ENCODE data around the gene CA5A. TPM values are rescaled to one million over a fixed set of nuclear protein-coding genes. Genes with fewer than 3 reads are reported as not detected.
A peak's percentile ranks its signal among the peaks of the same experiment; 100 is the strongest.
"Not testable (repeated sequence)": the region's sequence is repeated elsewhere in the genome, so short reads cannot be mapped to it uniquely, and the experiment has no call there.

Gene CA5A
- total RNA-seq, 1 donor from 2014 or later, result not detected

GRCh38 chr16:87949071-87949744, 12.9 kb upstream of the CA5A start:
- no peak for DNase-seq (ENCODE audit: low read depth)

- no peak for DNase-seq (ENCODE audit: low read depth)
Observed at GRCh38 chr16:87948735-87949070, 12.4 kb upstream of the CA5A start.

- no peak for DNase-seq (ENCODE audit: low read depth)
Observed at GRCh38 chr16:87948119-87948545, 11.8 kb upstream of the CA5A start.

GRCh38 chr16:87947356-87948118, 11.2 kb upstream of the CA5A start:
- DNase-seq (ENCODE audit: low read depth), result no peak

- no peak for DNase-seq (ENCODE audit: low read depth)
Observed at GRCh38 chr16:87946596-87947347, 10.4 kb upstream of the CA5A start.

DNA sequence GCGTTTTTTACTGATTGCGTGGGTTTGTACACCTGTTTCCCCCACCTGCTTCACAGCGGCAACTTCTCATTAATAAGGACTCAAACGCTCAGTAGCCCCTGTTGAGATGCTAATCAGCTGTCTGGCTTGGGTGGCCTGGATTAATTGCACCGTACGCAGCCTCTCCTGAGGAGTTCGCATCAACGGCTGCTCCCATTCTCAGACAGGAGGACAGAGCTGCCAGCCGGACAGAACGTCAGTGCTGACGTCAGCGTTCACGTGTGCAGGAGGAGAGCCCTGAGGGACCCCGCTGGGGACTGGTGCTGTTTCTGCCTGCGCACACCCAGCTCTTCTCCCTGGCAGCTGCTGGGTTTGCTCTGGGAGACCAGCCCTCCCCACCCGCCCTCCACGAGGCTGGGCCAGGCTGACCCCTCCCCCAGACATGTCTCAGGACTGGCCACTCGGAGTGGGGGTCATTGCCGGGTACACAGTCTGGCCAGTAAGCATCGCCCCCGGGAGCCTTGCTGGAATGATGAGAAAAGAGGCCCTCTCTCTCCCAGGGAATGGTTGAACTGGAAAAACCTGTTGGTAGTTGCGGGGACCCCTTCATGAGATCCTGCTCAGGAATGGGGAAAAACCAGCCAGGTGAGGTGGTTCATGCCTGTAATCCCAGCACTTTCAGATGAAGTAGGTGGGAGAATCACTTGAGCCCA, 9.2 kb upstream of the CA5A start:
- DNase-seq (ENCODE audit: low read depth), result peak; percentile 71

DNA sequence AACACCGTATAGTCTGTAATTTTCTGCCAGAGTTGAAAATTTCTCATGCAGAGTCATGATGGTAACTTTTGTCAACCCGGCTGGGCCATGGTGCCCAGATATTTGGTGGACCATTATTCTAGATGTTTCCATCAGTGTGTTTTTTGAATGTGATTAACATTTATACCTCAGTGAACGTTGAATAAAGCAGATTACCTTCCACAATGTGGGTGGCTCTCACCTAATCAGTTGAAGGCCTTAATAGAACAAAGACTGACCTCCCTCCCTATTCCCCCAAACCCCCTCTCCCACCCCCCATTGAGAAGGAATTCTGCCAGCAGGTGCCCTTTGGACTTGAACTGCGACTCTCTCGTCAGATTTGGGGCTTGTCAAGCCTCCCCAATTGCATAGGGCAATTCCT, 6.4 kb upstream of the CA5A start:
- no peak for DNase-seq (ENCODE audit: low read depth)

DNA sequence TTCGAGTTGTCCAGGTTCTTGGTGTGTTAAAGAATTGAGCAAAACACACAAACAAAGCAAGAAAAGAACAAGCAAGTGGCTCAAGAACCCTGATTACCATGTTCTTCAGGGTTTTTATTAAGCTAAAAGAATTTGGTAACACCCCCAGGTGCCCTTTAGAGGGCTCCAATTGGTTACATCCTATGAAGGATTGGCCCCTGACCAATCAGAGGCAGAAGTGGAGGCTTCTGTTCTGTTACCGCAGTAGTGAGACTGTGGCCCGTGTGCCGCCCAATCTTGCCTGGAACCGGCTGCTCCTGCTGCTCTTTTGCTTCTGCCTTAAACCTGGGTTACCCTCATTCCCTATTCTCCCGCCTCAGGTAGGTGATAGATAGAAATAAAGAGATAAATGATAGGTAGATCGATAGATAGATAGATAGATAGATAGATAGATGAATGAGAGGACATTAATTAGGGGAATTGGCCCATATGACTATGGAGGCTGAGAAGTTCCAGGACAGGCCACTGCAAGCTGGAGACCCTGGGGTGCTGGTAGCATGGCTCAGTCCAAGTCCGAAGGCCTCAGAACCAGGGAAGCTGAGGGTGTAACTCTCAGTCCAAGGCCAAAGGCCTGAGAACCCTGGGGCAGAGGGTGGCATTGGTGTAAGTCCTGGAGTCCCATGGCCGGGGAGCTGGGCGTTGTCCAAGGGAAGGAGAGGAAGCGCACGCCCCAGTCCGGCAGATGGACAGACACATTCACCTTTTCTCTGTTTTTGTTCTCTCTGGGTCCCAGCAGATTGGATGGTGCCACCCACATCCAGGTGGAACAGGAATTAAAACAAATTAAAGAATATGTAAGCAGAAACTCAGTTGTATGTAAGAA, 3.5 kb upstream of the CA5A start:
- DNase-seq (ENCODE audit: low read depth), result no peak

GRCh38 chr16:87938412-87938949, 2.2 kb upstream of the CA5A start:
- no peak for DNase-seq (ENCODE audit: low read depth)

DNA sequence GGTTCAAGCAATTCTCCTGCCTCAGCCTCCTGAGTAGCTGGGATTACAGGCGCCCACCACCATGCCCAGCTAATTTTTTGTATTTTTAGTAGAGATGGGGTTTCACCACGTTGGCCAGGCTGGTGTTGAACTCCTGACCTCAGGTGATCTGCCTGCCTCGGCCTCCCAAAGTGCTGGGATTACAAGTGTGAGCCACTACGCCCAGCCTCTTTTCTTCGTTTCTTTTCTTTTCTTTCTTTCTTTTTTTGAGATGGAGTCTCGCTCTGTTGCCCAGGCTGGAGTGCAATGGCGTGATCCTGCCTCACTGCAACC, 858 bp upstream of the CA5A start:
- DNase-seq (ENCODE audit: low read depth), result not testable (repeated sequence)

DNA sequence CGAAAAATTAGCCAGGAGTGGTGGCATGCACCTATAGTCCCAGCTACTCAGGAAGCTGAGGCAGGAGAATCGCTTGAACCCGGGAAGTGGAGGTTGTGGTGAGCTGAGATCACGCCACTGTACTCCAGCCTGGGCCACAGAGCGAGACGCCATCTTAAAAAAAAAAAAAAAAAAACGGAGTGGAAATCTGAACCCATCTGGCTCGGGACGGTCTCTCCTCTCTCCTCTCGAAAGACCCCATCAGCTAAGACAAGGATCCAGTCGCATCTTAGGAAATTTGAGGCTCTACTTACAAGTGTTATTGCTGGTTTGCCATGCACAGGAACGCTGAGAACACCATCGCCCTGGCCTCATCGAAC, 334 bp downstream of the CA5A start:
- not testable (repeated sequence) for DNase-seq (ENCODE audit: low read depth)

DNA sequence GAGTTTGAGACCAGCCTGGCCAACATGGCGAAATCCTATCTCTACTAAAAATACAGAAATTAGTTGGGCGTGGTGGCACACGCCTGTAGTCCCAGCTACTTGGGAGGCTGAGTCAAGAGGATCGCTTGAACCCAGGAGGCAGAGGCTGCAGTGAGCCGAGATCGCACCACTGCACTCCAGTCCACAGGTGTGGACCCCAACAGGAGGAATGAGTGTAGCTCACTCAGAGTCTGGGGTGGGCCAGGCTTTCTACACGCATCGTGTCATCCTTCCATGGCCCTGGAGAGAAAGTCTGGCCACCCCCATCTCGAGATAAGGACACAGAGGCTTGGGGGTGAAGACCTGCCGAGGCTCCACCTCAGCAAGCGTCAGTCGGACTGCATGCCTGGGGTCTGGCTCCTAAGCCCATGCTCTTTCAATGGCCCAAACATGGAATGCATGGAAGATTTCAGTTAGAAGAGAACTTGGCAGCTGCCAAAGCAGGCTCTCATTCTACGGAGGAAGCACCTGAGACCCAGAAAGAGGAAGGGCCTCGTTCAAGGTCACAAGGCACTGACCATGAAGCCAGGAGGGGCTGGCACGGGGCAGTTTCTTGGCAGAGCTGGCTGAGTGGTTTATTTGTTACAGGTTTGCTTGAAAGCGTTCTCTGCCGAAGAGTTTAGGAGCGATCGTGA, 1.4 kb downstream of the CA5A start:
- DNase-seq (ENCODE audit: low read depth), result not testable (repeated sequence)

DNA sequence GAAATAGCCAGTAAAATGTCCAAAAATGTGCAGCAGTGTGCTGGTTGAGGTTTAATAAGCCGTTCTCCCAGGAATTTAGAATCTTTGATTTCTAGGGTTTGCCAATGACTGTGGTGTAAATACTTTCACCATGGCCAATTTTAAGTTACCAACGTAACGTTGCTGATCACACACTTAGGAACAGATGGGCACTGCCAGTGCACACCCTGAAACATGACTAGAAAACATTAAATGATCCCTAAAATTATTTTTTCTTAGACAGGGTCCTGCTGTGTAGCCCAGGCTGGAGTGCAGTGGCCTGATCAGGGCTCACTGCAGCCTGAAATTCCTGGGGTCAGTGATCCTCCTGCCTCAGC, 3.2 kb downstream of the CA5A start:
- DNase-seq (ENCODE audit: low read depth), result no peak

DNA sequence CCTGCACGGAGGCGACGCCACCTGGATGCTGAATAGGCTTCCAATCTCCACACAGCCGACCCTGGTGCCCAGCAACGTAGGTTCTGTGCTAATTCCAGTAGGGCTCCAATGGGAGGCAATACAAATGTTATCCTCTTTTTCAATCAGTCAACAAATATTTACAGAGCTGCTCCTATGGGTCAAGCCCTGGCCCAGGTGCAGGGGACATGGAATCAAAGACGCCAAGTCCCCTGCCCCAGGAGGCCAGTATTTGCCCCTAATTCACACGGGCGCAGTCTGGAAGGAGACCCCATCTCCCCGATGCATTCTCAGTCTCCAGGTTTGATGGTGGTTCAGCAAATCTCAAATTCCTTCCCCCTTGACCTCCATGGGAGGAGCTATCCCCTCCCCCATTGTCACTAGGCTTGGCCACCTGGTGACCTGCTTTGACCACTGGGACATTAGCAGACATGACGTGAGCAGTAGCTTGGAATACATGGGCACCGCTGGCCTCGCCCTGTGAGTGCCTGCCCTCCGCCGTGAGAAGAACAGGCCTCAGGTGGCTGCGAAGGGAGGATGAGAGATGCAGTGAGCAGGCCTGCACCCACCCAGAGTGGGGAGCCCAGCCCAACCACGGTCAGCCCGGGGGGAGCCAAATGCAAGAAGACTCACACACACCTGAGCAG, 3.7 kb downstream of the CA5A start:
- DNase-seq (ENCODE audit: low read depth), result not testable (repeated sequence)

GRCh38 chr16:87931504-87931903, 4.8 kb downstream of the CA5A start:
- DNase-seq (ENCODE audit: low read depth), result no peak

DNA sequence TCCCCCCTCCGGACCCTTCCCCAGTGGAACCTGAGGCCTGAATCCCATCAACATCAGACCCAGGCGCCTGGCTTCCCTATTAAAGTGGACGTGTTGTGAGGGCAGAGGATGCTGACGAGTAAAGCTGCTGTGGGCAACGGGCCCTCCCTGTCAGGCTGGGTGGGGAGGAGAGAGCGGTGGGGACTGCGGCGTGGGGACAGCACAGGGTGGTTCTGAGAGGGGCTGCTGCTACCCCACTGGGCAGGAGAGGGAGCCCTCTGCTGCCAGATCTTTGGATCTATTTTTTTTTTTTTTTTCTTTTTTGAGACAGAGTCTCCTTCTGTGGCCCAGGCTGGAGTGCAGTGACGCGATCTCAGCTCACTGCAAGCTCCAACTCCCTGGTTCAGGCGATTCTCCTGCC, 5.9 kb downstream of the CA5A start:
- DNase-seq (ENCODE audit: low read depth), result no peak

GRCh38 chr16:87929986-87930385, 6.3 kb downstream of the CA5A start:
- no peak for DNase-seq (ENCODE audit: low read depth)

DNA sequence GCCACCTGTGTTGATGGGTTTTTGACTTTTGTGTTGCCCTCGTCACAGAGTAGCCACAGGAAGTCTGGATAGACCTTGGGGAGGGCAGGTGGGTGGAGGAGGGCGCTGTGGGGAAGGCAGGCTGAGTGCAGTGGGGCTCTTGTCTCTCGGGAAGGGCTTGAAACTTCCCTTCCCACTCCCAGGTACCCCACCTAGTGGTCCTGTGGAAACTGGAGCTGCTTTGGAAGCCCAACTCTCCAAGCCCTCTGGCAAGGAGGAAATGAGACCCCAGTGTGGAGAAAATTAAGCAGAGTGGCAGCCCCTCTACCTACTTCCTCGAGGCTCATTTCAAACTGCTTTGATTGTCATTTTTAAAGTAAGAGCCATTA, 9.2 kb downstream of the CA5A start:
- DNase-seq (ENCODE audit: low read depth), result no peak

Data from myocyte (in vitro differentiated cells).